HEK293 (cell line): ENCODE results near the gene NECAP2.

ENCODE experiments used
- CTCF ChIA-PET: fragments of 350-600 bp; formaldehyde crosslinking; extraction: SDS; loops from one replicate; lab custom pipeline; 2021; ENCODE audit warnings: antibody characterized with exemption; lab: Yijun Ruan, JAX
- POLR2A ChIA-PET: fragments of 300-600 bp; formaldehyde crosslinking; extraction: SDS; loops from one replicate; lab custom pipeline; 2020; ENCODE audit warnings: antibody characterized with exemption, inconsistent platforms; lab: Yijun Ruan, JAX
- H3K27ac ChIP-seq: fragments of 200-500 bp; sonication (Bioruptor generic); 2 replicates; pipeline ENCODE4 v1.5.1; 2014; ENCODE audit warnings: low read depth, low read length, control low read depth, inconsistent platforms; ENCODE audit errors: extremely low read depth
- H3K36me3 ChIP-seq, 2 experiments: fragments of 200-500 bp in 1 of 2; sonication (Bioruptor generic) in 1 of 2; 1 replicate in 1 of 2; 2 replicates in 1 of 2; pipeline ENCODE4 v1.5.1; 2014 to 2017; ENCODE audit warnings: inconsistent platforms in 2 of 2, low read length in 2 of 2; ENCODE audit not compliant: control insufficient read depth in 2 of 2, insufficient read depth in 1 of 2
- H3K4me1 ChIP-seq: fragments of 200-500 bp; sonication (Bioruptor generic); 2 replicates; pipeline ENCODE4 v1.5.1; 2014; ENCODE audit warnings: mild to moderate bottlenecking, low read length, inconsistent platforms; ENCODE audit not compliant: control insufficient read depth, insufficient read depth
- H3K4me3 ChIP-seq: 2 replicates; pipeline ENCODE4 v1.5.1; 2011; ENCODE audit warnings: low read depth, mild to moderate bottlenecking, control low read depth, low read length, moderate library complexity
- H3K9me3 ChIP-seq: fragments of 200-500 bp; sonication (Bioruptor generic); 2 replicates; pipeline ENCODE4 v1.5.1; 2014; ENCODE audit warnings: low read depth, low read length, inconsistent platforms; ENCODE audit not compliant: control insufficient read depth, insufficient read depth
- GLI4 ChIP-seq: fragments of 450-650 bp; formaldehyde crosslinking; IDR thresholded peaks from 2 replicates; pipeline ENCODE4 v1.5.1; 2016; ENCODE audit warnings: missing biosample characterization, missing genetic modification characterization
- HOXA7 ChIP-seq: sonication (generic); formaldehyde crosslinking; IDR thresholded peaks from 2 replicates; pipeline ENCODE4 v1.8.1; 2022; ENCODE audit warnings: missing genetic modification reagents, borderline replicate concordance
- INSM2 ChIP-seq: fragments of 450-650 bp; formaldehyde crosslinking; IDR thresholded peaks from 2 replicates; pipeline ENCODE4 v1.5.1; 2016; ENCODE audit warnings: missing biosample characterization, missing genetic modification characterization
- PRDM4 ChIP-seq: fragments of 450-650 bp; formaldehyde crosslinking; IDR thresholded peaks from 2 replicates; pipeline ENCODE4 v1.5.1; 2017; ENCODE audit warnings: missing biosample characterization, missing genetic modification characterization
- REST ChIP-seq: fragments of 450-650 bp; formaldehyde crosslinking; IDR thresholded peaks from 2 replicates; pipeline ENCODE4 v1.5.1; 2016; ENCODE audit warnings: missing biosample characterization, missing genetic modification characterization
- SALL2 ChIP-seq: fragments of 450-650 bp; formaldehyde crosslinking; IDR thresholded peaks from 2 replicates; pipeline ENCODE4 v1.5.0; 2017; ENCODE audit warnings: missing biosample characterization, mild to moderate bottlenecking, missing genetic modification characterization, borderline replicate concordance
- SP2 ChIP-seq: fragments of 450-650 bp; formaldehyde crosslinking; IDR thresholded peaks from 2 replicates; pipeline ENCODE4 v1.5.1; 2016; ENCODE audit warnings: missing biosample characterization, missing genetic modification characterization
- ZNF19 ChIP-seq: fragments of 450-650 bp; formaldehyde crosslinking; IDR thresholded peaks from 2 replicates; pipeline ENCODE4; 2016; ENCODE audit warnings: missing biosample characterization, missing genetic modification characterization, low read depth
- ZNF223 ChIP-seq: fragments of 450-650 bp; formaldehyde crosslinking; IDR thresholded peaks from 2 replicates; pipeline ENCODE4 v1.5.1; 2016; ENCODE audit warnings: missing biosample characterization, missing genetic modification characterization
- ZNF311 ChIP-seq: fragments of 450-650 bp; formaldehyde crosslinking; IDR thresholded peaks from 2 replicates; pipeline ENCODE4 v1.5.1; 2017; ENCODE audit warnings: missing biosample characterization, missing genetic modification characterization, borderline replicate concordance
- ZNF366 ChIP-seq: fragments of 450-650 bp; formaldehyde crosslinking; conservative IDR thresholded peaks from 2 replicates; pipeline ENCODE4 v1.5.1; 2016; ENCODE audit warnings: missing biosample characterization, missing genetic modification characterization
- ZNF555 ChIP-seq: fragments of 450-650 bp; formaldehyde crosslinking; conservative IDR thresholded peaks from 2 replicates; pipeline ENCODE4 v1.5.1; 2017; ENCODE audit warnings: missing biosample characterization, mild to moderate bottlenecking, missing genetic modification characterization, inconsistent platforms
- ZNF670 ChIP-seq: fragments of 450-650 bp; formaldehyde crosslinking; IDR thresholded peaks from 2 replicates; pipeline ENCODE4 v1.5.1; 2016; ENCODE audit warnings: missing biosample characterization, missing genetic modification characterization, low read depth
- ZSCAN30 ChIP-seq: fragments of 450-650 bp; IDR thresholded peaks from 2 replicates; pipeline ENCODE4 v1.5.1; 2018; ENCODE audit warnings: missing biosample characterization, mild to moderate bottlenecking, missing genetic modification characterization, moderate library complexity
- TF ChIP-seq, protein P1 (sequence below): fragments of 450-650 bp; formaldehyde crosslinking; IDR thresholded peaks from 2 replicates; pipeline ENCODE4 v1.5.1; 2016; ENCODE audit warnings: missing biosample characterization, missing genetic modification characterization, low read depth

The NECAP2 gene

GRCh38 chr1:16422041-16422440 is 18.5 kb upstream of the NECAP2 start (continued):
- no peak for TF ChIP-seq PRDM4

GRCh38 chr1:16425125-16426025 is 15.1 kb upstream of the NECAP2 start:
- TF ChIP-seq ZSCAN30 (tag by site-specific recombination) (no peak), ZNF555 (tag by site-specific recombination) (no peak), ZNF311 (tag by site-specific recombination) (no peak), REST (tag by site-specific recombination) (no peak)
- POLR2A ChIA-PET: interaction anchor here (1.5 kb wide), 1 partner anchor 15 kb away, joined by 5 read pairs; the partner anchor contains the start of gene NECAP2
- no peak overlapping the region for H3K4me3 ChIP-seq
- CTCF ChIA-PET: interaction anchor here (0.7 kb wide), 1 partner anchor 199 kb away, joined by 3 read pairs; no protein-coding TSS in a partner anchor
- no peaks in the 10 kb centered on the region for H3K4me1 ChIP-seq
- H3K9me3 ChIP-seq: no peaks in the 10 kb centered on the region
- H3K36me3 ChIP-seq: no peaks in the 10 kb centered on the region
- H3K27ac ChIP-seq: no peak overlapping the region

- CTCF ChIA-PET: interaction anchor here (0.7 to 2.3 kb wide), 2 partner anchors 9 to 278 kb away, joined by 3 to 12 read pairs; partner anchors contain the start of gene NECAP2
- Histone ChIP-seq H3K9me3 (no peaks in the 10 kb centered on the region), H3K4me3 (no peak overlapping the region), H3K27ac (no peak overlapping the region), H3K36me3 (no peaks in the 10 kb centered on the region), H3K4me1 (no peaks in the 10 kb centered on the region)
- TF ChIP-seq ZNF670 (tag by site-specific recombination) (no peak), SP2 (tag by site-specific recombination) (peak; percentile 19; the same call in 1 of the 2 replicates)
- POLR2A ChIA-PET: no interaction called here
Observed at GRCh38 chr1:16430606-16431005, 9.9 kb upstream of the NECAP2 start.

DNA sequence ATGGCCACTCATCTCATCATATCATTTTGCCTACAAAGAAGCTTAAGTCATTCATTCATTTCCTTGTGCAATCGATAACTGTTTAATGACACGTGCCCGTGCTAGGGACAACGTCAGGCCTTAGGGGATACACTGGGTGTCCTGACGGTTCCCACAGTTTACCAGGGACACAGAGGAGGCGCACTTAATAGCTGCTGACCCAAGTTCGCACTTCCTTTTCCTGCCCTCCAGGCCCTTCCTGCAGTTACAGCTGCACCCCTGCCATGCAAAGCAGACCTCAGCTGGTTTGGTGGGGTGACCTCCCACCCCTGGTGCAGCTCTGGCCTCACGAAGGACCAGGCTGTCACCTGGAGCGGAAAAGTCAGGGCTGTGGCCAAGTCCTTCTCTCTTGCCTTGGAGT is 7.5 kb upstream of the NECAP2 start:
- Histone ChIP-seq H3K4me3 (no peak overlapping the region), H3K4me1 (no peaks in the 10 kb centered on the region), H3K36me3 (no peaks in the 10 kb centered on the region), H3K9me3 (no peaks in the 10 kb centered on the region), H3K27ac (no peak overlapping the region)
- ChIA-PET POLR2A (interaction anchor here (0.7 to 1.1 kb wide), 2 partner anchors 65 to 517 kb away, joined by 3 to 5 read pairs; no protein-coding TSS in a partner anchor), CTCF (no interaction called here)
- no peak for TF ChIP-seq GLI4 (tag by site-specific recombination)
- no peak for TF ChIP-seq ZNF19 (tag by site-specific recombination)
- no peak for TF ChIP-seq ZNF366 (tag by site-specific recombination)
- TF ChIP-seq SALL2: no peak
- TF ChIP-seq ZNF223: no peak
- no peak for TF ChIP-seq INSM2 (tag by site-specific recombination)
- no peak for TF ChIP-seq HOXA7 (CRISPR knock-in tag)
- TF ChIP-seq, protein P1, sequence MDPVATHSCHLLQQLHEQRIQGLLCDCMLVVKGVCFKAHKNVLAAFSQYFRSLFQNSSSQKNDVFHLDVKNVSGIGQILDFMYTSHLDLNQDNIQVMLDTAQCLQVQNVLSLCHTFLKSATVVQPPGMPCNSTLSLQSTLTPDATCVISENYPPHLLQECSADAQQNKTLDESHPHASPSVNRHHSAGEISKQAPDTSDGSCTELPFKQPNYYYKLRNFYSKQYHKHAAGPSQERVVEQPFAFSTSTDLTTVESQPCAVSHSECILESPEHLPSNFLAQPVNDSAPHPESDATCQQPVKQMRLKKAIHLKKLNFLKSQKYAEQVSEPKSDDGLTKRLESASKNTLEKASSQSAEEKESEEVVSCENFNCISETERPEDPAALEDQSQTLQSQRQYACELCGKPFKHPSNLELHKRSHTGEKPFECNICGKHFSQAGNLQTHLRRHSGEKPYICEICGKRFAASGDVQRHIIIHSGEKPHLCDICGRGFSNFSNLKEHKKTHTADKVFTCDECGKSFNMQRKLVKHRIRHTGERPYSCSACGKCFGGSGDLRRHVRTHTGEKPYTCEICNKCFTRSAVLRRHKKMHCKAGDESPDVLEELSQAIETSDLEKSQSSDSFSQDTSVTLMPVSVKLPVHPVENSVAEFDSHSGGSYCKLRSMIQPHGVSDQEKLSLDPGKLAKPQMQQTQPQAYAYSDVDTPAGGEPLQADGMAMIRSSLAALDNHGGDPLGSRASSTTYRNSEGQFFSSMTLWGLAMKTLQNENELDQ: no peak
